Measurements from ENCODE around the gene HOMER2. TPM values are rescaled to one million over a fixed set of nuclear protein-coding genes. Genes with fewer than 3 reads are reported as not detected.
"Not testable (repeated sequence)": the region's sequence is repeated elsewhere in the genome, so short reads cannot be mapped to it uniquely, and the experiment has no call there.

The HOMER2 gene
- 26.7 and 34.1 TPM in 2 replicates for total RNA-seq (2014; rRNA removed; shearing (Covaris generic))

DNA sequence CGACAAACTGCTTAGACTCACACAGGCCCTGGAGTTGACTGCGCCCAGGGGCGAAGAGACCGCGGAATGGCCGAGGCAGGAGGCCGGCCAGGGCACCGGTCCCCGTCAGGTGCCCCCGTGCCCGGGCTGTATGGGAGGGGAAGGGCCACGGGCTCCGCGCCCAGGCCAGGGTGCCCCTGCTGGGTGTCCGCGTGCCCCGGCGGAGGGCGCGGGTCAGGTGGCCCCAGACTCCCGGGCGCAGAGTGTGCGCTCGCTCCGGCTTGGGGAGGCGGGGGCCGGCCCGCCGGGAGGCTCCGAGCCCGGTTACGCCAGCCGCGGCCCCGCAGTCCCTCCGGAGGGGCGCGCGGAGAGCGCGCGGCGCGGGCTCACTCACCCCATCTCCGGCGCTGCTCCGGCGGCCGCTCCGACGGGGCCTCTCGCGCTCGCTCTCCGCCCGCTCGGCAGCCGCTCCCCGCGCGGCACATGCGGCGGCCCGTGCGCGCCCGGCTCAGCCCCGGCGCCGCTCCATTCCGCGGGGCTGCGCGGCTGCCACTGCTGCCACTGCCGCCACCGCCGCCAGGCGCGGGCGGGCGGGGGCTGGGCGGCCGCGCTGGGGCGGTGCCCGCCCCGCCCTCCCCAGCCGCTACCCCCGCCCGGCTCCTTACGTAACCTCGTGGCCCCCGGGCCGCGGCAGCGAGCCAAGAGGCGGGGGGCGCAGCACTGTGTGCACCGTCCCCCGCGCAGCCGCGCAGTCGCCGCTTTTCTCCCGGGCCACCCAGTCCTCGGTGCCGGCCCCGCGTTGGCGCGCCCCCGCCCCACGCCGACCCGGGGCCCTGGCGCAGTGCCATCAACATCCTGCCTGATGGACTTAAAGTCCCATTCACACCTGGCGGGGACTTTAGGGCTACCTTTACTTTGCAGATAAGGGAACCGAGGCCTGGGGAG lies at the start of gene HOMER2:
Gene HOMER2 (minus strand): TSS at position 563 of the 924 bp plus-strand sequence. CDS start 185 bp downstream, at position 378.
- DNase-seq (ENCODE audit: low spot score) = no peak

DNA sequence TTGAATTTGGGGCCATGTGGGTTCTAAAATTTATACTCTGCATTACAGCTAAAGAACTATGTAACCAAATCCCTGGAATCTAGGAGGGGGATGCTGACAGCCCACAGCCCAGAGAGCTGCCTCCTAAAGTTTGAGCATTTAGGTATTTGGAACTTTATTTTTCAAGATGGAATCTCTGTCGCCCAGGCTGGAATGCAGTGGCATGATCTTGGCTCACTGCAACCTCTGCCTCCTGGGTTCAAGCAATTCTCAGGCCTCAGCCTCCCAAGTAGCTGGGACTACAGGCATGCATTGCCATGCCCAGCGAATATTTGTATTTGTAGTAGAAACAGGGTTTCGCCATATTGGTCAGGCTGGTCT lies 48.1 kb upstream of the HOMER2 start:
- not testable (repeated sequence) for DNase-seq (ENCODE audit: low spot score)

DNA sequence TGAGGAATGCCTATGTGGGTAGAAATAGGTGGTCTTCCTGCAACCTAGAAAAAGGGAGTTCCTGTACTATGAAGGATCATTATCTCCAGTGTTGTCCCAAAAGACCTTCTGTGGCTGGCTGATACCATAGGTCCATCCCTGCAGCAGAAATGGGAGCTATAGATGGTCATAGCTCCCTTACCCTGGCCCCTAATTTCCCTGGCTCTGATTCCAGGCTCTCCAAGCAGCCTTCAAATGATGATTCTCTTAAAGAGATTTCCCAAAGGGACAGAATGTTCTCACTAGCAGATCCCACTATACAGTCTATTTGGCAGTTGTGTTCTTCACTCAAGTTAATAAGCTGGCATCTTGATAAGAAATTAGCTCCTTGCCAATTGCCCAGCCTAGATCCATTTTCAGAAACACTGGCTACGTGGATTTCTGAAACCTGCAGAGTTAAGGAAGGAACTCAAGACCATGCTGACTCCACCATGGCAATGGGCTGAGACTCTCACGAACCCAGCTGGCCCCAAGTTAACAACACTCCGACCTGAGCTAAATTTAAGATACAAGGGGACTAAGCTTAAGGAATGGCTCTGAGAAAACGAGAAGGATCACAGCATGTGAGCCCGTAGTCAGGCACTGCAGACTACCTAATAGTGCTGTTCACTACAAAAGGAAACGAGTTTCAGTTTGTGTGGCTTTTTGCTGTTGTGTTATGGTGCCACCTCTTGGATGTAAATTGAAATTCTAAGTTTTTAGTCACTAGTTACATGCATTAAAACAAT lies 47.6 kb upstream of the HOMER2 start:
- peak; percentile 68 for DNase-seq (ENCODE audit: low spot score)

DNA sequence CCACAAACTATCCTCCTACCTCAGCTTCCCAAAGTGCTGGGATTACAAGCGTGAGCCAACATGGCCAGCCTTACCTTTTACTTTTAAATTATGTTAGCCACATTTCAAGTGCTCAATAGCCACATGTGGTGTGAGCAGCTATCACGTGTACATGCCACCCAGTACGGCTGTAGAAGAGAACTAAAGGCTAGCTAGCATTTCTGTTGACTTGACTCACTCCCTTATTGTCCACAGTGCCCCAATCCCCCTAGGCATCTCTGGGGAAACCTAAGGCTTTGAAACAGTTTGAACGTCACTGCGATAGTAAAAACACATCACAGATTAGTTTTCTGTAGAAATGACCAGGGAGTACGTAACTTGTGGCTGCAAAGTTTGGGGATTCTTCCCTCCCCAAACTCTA lies 46.9 kb upstream of the HOMER2 start:
- DNase-seq (ENCODE audit: low spot score) = no peak

DNA sequence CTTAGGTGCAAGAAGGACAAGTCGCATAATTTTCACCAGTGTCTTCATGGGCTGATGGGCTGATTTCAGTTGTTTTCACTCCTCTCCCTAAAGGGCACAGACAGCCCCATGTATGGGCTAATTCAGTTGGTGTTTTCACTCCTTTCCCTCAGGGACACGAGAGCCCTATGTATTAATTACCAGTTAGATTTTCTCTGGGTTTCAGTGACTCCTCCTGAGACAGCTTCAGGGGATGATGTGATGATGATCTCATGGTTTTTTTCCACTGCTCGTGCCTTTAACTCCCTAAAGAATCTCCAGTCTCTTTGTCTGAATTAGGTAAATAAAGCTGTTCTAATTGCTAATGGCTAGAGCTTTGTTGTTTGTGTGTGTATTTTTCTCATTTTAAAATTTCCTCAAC lies 43.4 kb upstream of the HOMER2 start:
- DNase-seq (ENCODE audit: low spot score) = peak; percentile 6

DNA sequence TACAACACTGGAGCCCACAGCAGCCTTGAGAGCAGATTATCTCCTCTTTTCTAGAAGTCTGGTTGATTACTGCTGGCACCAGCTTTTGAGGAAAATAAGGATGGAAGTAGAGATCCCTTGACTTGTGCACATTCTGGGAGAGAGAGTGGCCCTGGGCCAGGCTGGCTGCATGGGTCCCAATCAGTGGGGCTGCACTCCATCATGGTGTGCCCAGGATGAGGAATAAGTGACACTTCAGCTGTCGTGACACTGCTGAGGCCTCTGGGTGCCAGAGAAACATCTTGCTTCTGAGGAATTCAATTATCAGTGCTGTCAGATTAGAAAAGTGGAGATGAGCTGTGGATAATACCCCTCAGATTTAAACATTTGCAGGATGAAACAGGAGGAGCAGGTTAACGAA lies 42.6 kb upstream of the HOMER2 start:
- DNase-seq (ENCODE audit: low spot score) = no peak

DNA sequence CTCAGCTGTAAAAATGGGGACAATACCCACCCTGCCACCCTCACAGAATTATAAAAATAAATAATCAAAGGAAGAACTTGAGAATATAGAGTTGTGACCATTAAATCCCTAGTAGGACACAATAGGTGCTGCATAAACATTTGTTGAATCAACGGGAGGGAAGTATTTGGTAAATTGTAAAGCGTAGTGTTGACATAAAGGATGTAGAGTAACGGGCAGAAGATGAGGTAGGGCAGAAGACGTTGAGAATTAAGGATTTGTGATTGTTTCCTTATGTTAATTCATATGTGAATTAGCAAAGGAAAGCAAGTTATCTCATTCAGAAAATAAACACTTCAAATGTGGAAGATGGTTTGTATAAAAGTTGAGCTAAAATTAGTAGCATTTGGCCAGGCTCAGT lies 40.6 kb upstream of the HOMER2 start:
- no peak for DNase-seq (ENCODE audit: low spot score)

DNA sequence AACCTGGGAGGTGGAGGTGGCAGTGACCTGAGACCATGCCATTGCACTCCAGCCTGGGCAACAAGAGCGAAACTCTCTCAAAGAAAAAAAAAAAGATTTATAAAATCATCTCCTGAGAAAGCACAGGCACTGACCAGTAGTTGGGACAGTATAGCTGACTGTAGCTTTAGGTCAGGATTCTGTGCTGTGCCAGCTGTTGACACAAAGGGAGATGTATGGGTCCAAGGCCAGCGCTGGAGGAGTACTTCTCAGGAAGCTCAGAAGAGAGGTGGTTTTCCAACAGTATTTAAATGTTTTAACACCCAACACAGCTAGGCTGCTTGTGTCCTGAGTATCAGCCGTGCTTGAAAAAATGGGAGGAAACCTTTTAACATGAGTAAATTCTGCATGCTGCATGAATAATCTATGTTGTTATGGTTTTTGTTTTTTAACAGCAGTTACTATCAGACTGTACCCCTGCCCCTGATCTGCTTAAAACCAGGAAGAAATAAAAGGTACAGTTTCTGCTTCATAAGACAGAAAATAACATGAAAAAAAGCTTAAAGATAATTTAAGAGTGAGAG lies 40.0 kb upstream of the HOMER2 start:
- DNase-seq (ENCODE audit: low spot score) = no peak

DNA sequence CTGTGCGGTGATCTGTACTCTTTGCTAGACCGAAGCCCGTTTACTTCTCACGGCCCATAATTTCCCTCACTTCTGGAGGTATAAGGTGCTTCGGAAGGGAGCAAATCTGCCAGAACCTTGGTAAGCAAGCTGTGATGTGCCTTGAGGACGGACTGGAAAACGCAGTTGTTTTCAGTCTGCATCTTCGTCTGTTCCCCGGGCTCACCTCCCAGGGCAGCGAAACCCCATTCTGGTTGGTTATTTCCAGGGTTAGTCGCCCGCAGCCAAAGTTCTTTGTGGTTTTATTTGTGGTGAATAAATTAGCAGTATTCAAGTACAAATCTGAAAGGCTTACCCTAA lies 33.9 kb upstream of the HOMER2 start:
- DNase-seq (ENCODE audit: low spot score) = no peak

DNA sequence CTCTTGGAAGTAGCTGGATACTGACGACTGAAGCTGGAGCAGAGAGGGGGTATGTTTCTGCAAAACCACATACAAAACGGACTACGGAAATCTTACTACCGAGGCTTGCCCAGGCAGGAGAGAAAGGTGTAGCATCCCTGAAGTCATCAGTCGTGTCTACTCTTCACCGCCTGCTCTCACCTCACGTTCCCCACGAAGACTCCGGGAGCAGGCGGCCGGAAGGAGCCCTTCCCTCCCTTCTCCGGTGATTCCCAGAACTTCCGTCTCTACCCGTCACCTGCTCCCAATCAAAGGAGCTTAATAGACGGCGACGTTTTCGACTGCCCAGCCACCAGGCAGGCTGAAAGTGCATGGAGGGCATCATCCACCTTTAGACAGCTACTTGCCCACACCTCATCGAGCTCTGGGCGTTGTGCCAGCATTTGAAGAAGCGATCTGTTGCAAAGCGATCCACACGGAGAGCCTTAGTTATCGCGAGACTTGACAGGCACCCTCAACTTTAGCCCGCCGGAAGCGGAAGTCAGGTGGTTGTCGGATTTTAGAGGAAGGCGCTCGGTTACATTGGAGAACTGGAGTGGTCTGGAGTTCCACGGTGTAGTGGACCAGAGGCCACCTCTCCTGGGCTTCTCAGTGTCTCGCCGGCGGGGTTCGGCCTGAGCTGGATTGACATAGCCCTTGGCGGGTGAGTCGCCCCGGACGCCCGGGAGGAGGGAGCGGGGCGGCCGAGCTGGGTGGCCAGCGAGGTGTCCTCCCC lies 33.3 kb upstream of the HOMER2 start, which contains the start of gene RAMAC:
Gene RAMAC (plus strand): TSS at position 523 of the 754 bp plus-strand sequence. CDS start 2,809 bp downstream, outside the sequence.
- DNase-seq (ENCODE audit: low spot score) = peak; percentile 91

DNA sequence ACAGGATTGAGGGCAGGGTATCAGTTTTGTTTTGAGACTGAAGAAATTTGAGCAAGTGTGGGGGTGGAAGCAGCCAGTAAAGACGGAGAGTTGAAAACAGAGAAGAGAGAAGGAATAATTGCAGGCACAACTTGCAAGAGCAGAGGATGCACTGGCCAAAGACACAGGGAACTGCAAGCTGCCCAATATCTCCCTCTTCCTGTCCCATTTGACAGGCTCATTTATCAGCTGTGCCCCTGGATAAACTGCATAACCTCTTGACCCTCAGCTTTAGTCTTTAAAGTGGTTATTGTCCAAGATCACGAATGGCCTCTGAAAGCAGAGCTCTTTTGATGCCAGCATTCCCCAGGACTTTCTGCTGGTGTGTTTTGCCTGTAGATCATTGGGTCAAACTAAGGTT lies 28.5 kb upstream of the HOMER2 start:
- no peak for DNase-seq (ENCODE audit: low spot score)

DNA sequence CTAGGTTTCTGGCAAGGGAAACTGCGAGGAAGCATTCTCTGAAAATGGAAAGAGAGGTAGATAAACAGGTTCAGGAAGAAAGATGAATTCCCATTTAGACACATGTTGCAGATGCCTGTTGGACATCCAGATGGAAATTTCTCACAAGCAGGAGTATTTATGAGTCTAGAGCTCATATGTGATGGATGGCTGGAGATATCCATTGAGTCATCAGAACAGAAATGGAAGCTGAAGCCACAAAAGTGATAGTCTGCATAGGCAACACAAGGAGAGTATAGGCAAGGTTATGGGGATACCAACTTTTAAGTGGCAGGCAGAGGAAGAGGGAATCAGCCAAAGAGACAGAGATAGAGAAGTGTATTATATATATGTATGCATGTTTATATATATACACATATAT lies 27.2 kb upstream of the HOMER2 start:
- DNase-seq (ENCODE audit: low spot score) = no peak

DNA sequence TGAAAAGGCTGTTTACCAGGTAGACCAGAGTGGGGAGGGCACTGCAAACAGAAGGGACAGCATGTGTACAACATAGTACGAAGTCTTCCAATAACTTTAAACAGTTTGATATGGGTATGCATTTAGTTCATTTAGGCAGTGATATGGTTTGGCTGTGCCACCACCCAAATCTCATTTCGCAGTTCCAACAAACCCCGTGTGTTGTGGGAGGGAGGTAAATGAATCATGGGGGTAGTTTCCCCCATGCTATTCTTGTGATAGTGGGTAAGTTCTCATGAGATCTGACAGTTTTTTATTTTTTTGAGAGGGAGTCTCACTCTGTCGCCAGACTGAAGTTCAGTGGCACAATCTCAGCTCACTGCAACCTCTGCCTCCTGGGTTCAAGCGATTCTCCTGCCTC lies 25.9 kb upstream of the HOMER2 start:
- DNase-seq (ENCODE audit: low spot score) = no peak

DNA sequence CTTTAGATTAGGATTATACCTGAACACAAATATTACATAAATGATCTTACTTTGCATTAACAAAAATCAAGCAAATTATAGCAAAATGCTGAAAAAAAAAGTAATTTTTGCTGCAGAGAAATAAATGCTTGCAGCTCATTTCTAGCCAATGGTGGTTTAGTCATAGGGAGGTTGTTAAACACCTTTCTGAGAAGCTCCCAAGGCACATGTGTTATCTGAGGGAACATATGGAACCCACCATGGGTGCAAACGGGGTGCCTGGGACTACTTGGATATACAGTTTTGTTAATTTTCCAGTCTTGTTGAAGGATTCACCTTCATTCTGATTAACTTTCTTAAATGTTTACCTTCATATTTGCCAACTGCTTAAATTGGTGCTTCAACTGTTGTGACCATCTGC lies 24.6 kb upstream of the HOMER2 start:
- no peak for DNase-seq (ENCODE audit: low spot score)

DNA sequence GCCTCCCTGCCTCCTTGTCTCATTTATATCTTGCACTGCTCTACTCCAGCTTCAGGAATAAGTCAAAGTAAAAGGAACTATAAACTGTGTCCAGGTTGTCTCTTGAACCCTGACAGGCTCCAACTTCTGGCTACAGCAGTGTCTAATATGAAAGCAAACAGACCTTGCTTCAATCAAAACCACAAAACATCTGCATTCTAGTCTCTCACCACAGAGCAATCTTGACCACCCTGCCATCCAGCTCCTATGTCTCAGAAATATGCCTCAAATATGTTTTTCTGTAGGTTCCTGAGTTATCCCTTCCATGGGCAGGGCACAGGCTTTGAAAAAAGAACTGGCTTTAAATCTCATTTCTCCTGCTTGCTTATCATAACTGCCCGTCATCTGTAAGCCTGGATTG lies 20.5 kb upstream of the HOMER2 start:
- no peak for DNase-seq (ENCODE audit: low spot score)

DNA sequence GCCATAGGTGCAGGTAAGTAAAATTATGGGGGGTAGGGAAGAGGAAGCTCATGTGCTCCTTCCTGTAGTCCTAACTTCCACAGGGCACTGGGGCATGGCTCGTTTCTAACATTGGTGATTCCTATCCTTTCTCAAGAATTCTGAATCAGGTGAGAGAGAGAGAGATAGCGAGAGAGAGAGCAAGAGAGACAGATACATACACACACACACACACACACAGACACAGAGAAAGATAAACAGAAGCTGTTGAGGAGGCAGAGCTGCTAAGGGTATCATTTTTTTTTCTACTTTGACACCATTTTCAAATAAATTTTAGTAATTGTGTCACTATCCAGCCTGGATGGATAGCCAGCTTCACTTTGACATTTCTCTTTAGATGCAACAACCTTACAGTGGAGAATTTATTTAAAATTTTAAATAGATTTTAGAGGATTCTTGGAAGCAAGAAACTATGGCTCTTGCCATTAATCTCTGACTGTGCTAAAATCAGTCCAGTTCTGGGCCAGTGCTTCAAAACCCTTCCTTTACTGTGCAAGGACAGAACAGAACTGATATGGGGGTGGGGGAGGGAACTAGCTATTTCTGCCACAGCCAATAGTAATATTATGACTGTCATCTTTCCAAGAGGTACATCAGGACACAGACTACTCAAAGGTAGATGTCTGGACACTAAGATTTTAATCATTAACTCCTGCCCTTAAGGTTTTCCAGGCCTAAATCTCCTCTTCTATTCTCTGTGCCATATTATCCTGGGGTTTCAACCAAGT lies 18.9 kb upstream of the HOMER2 start:
- DNase-seq (ENCODE audit: low spot score) = no peak

DNA sequence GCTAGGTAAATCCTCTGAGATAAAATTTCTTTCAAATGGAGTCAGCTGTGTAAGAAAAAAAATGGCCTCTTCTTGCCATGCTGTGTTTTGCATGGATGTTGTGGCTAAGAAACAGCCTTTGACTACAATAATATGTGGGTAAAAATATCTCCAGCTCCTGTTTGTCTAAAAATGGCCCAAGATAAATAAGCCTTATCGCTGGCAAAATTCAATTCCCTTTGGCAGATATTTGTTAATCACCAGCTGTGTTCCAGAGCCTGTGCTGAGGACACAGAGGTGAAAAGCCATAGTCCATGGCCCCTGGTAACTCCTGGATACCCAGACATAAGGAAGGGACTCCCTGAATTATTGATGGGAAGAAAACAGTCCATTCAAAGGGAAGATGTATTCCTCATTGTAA lies 18.2 kb upstream of the HOMER2 start:
- DNase-seq (ENCODE audit: low spot score) = no peak

DNA sequence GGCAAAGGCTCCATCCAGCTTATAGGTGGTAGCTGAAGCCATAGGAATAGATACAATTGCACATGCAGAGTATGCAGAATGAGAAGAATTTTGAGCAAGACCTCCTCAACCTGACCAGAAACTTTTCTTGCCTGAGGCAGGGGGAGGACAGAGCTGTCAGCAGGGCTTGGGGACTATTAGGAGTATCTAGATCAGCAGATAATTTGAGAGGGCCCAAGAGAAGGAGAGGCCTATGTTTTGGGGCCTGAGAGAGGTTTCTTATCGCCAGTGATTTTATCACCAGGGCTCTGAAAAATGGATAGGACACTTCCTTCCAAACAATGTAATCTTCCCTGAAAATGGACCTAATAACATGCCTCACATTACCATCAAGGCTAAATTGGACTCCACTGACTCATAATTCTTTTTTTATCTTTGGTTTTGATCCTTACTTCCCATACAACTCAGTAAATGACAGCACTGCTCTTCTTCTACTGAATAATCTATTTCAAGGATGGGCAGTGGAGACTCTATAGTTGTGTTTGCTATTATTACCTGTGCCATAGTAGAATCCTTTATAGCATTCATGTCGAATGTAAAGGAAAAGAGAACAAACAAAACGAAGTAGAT lies 17.7 kb upstream of the HOMER2 start:
- no peak for DNase-seq (ENCODE audit: low spot score)

DNA sequence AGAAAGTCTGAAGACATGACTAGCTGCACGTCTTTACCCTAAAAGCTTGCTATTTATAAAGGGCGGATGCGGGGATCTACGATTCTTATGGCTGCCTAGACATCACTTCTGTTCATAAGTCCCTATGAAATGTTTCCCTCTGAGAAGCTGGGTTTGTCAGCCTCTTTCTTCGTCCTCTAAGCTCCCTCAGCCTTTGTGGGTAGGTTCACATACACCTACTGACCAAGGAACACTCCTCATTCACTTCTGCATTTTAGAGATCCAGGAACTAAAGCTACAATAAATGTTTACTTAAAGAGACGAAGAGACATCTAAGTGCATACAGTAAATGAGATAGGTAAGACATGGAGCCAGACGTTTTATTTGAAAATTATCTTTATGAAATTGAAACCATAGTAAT lies 16.8 kb upstream of the HOMER2 start:
- no peak for DNase-seq (ENCODE audit: low spot score)

DNA sequence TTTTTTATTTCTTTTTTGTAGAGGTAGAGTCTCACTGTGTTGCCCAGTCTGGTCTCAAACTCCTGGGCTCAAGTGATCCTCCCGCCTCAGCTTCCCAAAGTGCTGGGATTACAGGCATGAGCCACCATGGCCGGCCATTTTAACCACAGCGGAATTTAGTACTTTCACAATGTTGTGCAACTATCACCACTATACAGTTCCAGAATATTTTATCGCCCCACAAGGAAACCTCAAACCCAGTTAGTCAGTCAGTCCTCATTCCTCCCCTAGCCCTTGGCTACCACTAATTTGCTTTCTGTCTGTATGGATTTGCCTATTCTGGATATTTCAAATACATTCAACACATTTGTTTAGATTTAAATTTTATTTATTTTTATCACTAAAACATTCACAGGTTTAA lies 15.5 kb upstream of the HOMER2 start:
- DNase-seq (ENCODE audit: low spot score) = peak; percentile 27

DNA sequence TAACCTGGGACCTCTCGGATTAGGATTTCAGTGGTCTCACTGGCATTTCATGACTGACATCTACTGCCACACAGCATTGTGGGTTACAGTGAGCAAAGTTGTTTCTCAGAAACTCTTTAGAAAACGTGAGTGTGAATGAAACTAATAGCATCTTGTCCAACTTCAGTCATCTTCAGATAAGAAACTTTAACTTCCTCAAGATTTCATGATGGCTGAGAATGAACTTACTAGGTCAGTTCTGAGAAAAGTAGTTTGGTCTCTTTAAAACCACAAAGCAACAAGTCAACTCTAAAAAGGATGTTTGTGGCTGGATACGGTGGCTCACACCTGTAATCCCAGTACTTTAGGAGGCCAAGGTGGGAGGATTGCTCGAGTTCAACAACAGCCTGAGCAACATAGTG lies 14.2 kb upstream of the HOMER2 start:
- DNase-seq (ENCODE audit: low spot score) = no peak
